Measurements from ENCODE around the gene CREB3L4. TPM values are rescaled to one million over a fixed set of nuclear protein-coding genes. Genes with fewer than 3 reads are reported as not detected.
"Not testable (repeated sequence)": the region's sequence is repeated elsewhere in the genome, so short reads cannot be mapped to it uniquely, and the experiment has no call there.

The CREB3L4 gene
- total and polyA plus RNA-seq, 2 of the 13 experiments (the other 11 are each of a cell fraction or from before 2014, with no cell fraction given), result 9.9 to 18.7 TPM

DNA sequence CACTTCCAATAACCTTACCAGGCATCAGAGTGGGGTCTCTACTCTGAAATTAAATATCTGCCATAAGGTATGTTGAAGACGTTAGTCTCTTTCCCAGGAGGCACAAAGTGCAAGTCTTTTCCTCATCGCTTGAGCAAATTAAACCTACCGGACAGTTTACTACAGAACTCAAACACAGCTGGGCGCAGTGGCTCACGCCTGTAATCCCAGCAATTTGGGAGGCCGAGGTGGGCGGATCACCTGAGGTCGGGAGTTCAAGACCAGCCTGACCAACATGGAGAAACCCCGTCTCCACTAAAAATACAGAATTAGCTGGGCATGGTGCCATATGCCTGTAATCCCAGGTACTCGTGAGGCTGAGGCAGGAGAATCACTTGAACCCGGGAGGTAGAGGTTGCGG lies 11.4 kb downstream of the CREB3L4 start:
- H3K79me2 ChIP-seq (ENCODE audit: insufficient read depth, low read length), result peaks cover 16% of the 10 kb centered on the region
- H3K4me2 ChIP-seq (ENCODE audit: low read depth, low read length), result peak overlapping the region; percentile 97
- WGBS (ENCODE audit: low lambda C conversion rate), result 26% methylated on average over 12 of the region's 12 CpGs
- FAIRE-seq, result peak; percentile 40
- H4K20me1 ChIP-seq (ENCODE audit: insufficient read depth, low read length); H3K9me3 ChIP-seq (ENCODE audit: low read length); CTCF ChIA-PET (ENCODE audit: low intra/inter-chr PET ratio, low total read pairs); intact Hi-C loops (cut with micrococcal nuclease; ENCODE audit: unreplicated experiment); BruUV-seq (replicated peaks); DNase-seq (ENCODE audit: low spot score); H3K27me3 ChIP-seq (ENCODE audit: control insufficient read depth in 1 of 2, insufficient read depth in 2 of 2, low read length in 2 of 2); ATAC-seq; in situ Hi-C loops (cut with HindIII; ENCODE audit: extremely low pct_ligation_motif_present, low pct_unique_long_range_greater_than_20kb); TF ChIP-seq FOXA1 (IDR thresholded peaks at IDR 0.05): not testable (repeated sequence)
- H3K9ac ChIP-seq (ENCODE audit: insufficient read depth, low read depth, low read length), result peak overlapping the region; percentile 88
- H2AFZ ChIP-seq (ENCODE audit: low read length), result peak overlapping the region; percentile 28
- peaks cover 1 to 12% of the 10 kb centered on the region in 2 experiments for H3K36me3 ChIP-seq (replicated peaks in 1 of 2; ENCODE audit: control insufficient read depth in 1 of 2, insufficient read depth in 2 of 2, low read length in 2 of 2)
- POLR2A ChIA-PET, result interaction anchor here (1.4 to 4.4 kb wide), 8 partner anchors 8 to 345 kb away, joined by 3 to 209 read pairs (median 23); partner anchors contain the start of genes CHTOP, CREB3L4, CRTC2 and DENND4B
- H3K27ac ChIP-seq (ENCODE audit: extremely low read length, insufficient read depth, low read length), result peak overlapping the region; percentile 88
- peaks cover 25% of the 10 kb centered on the region for H3K4me1 ChIP-seq (ENCODE audit: insufficient read depth, low read length)
- H3K4me3 ChIP-seq (replicated peaks in 1 of 3; ENCODE audit: insufficient read depth in 1 of 3, low read depth in 2 of 3, low read length in 3 of 3), result peak overlapping the region; percentile 72 to 79 (median 77)
- TF ChIP-seq YEATS4 (CRISPR knock-in tag; IDR thresholded peaks at IDR 0.05; ENCODE audit: borderline replicate concordance) (0 out of 2 replicates have a peak, but pooled peaks have one; percentile 25), RCOR2 (CRISPR knock-in tag; IDR thresholded peaks at IDR 0.05) (peak; percentile 30; the same call in 1 of the 2 replicates), FOXA1 (CRISPR knock-in tag; IDR thresholded peaks at IDR 0.05) (0 out of 2 replicates have a peak, but pooled peaks have one; percentile 16), HDAC1 (CRISPR knock-in tag; IDR thresholded peaks at IDR 0.05) (0 out of 2 replicates have a peak, but pooled peaks have one; percentile 19), ZSCAN9 (CRISPR knock-in tag; IDR thresholded peaks at IDR 0.05; ENCODE audit: borderline replicate concordance) (0 out of 2 replicates have a peak, but pooled peaks have one; percentile 12), ZNF205 (CRISPR knock-in tag; IDR thresholded peaks at IDR 0.05) (peak; percentile 20; the same call in 1 of the 2 replicates), SALL1 (CRISPR knock-in tag; IDR thresholded peaks at IDR 0.05) (peak; percentile 44; the same call in 1 of the 2 replicates), HMG20A (CRISPR knock-in tag; IDR thresholded peaks at IDR 0.05; ENCODE audit: borderline replicate concordance) (0 out of 2 replicates have a peak, but pooled peaks have one; percentile 7), PITX1 (CRISPR knock-in tag; IDR thresholded peaks at IDR 0.05) (peak; percentile 48; the same call in 1 of the 2 replicates), PAXIP1 (CRISPR knock-in tag; conservative IDR thresholded peaks at IDR 0.05) (0 out of 2 replicates have a peak, but pooled peaks have one; percentile 7), SPEN (CRISPR knock-in tag; IDR thresholded peaks at IDR 0.05; ENCODE audit: low read depth) (0 out of 2 replicates have a peak, but pooled peaks have one; percentile 25), ZNF614 (CRISPR knock-in tag; IDR thresholded peaks at IDR 0.05; ENCODE audit: borderline replicate concordance) (peak; percentile 68; the same call in 1 of the 2 replicates), PHF21A (CRISPR knock-in tag; IDR thresholded peaks at IDR 0.05) (peak; percentile 48; the same call in 1 of the 2 replicates), ARID5B (CRISPR knock-in tag; IDR thresholded peaks at IDR 0.05) (peak; percentile 30; the same call in 1 of the 2 replicates), TEAD3 (CRISPR knock-in tag; optimal IDR thresholded peaks at IDR 0.05; ENCODE audit: borderline replicate concordance) (peak; percentile 29)
- TF ChIP-seq, protein P1, sequence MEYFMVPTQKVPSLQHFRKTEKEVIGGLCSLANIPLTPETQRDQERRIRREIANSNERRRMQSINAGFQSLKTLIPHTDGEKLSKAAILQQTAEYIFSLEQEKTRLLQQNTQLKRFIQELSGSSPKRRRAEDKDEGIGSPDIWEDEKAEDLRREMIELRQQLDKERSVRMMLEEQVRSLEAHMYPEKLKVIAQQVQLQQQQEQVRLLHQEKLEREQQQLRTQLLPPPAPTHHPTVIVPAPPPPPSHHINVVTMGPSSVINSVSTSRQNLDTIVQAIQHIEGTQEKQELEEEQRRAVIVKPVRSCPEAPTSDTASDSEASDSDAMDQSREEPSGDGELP (IDR thresholded peaks at IDR 0.05; ENCODE audit: borderline replicate concordance, low read depth), result peak; percentile 83

Data from HepG2 (cell line).